ENCODE results near the gene HINT3. TPM values are rescaled to one million over a fixed set of nuclear protein-coding genes. Genes with fewer than 3 reads are reported as not detected.
"Not testable (repeated sequence)": the region's sequence is repeated elsewhere in the genome, so short reads cannot be mapped to it uniquely, and the experiment has no call there.

HINT3 gene
- total RNA-seq, 1 donor from 2014 or later = 20.9 TPM

DNA sequence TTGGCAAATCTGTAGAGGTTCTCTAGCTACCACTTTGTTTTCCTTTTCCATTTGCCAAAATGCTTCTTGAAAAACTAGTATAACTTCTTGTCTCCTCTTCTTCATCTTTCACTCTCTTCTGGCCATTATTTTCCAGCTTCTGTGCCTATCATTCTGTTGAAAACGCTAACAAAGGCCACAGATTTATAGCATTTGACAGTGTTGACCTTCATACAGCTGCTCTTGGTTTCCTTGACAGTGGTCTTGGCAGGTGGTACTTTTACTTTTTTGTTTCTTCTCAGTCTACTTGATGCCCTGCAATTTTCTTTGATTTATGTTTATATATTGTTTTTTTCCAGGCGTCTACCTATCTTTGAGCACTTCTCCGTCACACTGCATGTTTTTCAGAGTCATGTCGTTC lies 53.5 kb downstream of the HINT3 start:
- Mint-ChIP-seq H3K27me3 (no peaks in the 10 kb centered on the region), H3K36me3 (ENCODE audit: insufficient read depth) (peaks cover 19% of the 10 kb centered on the region), H3K27ac (no peak overlapping the region), H3K9me3 (ENCODE audit: low read depth) (no peaks in the 10 kb centered on the region), H3K4me3 (ENCODE audit: low read depth) (no peak overlapping the region), H3K4me1 (ENCODE audit: low read depth) (no peaks in the 10 kb centered on the region)
- no peak for TF ChIP-seq CTCF (IDR thresholded peaks at IDR 0.05; ENCODE audit: unreplicated experiment)
- no peak for DNase-seq (ENCODE audit: low spot score, unreplicated experiment)

DNA sequence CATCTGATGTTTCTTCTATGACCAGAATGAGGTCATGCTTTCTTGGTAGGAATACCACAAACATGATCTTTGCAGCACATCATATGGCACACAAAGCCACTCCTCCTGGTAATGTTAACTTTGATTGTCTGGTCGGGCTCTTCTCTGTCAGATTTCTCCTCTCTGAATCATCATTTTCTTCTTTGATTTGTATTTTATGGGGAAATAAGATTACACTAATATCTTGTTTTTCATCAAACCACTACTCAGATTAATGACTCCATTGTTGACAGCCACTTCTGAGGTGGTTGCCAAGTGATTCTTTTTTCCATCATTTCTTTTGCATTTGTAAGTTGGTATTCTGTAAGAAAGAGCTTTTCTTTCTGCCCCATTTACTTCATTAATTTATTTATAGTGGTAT lies 59.3 kb downstream of the HINT3 start:
- Mint-ChIP-seq H3K27me3 (no peaks in the 10 kb centered on the region), H3K4me1 (ENCODE audit: low read depth) (peaks cover 6% of the 10 kb centered on the region), H3K4me3 (ENCODE audit: low read depth) (no peak overlapping the region), H3K9me3 (ENCODE audit: low read depth) (no peaks in the 10 kb centered on the region), H3K27ac (no peak overlapping the region), H3K36me3 (ENCODE audit: insufficient read depth) (peaks cover 37% of the 10 kb centered on the region)
- DNase-seq (ENCODE audit: low spot score, unreplicated experiment) = no peak
- TF ChIP-seq CTCF (IDR thresholded peaks at IDR 0.05; ENCODE audit: unreplicated experiment) = no peak

- peaks cover 6% of the 10 kb centered on the region for H3K4me1 Mint-ChIP-seq (ENCODE audit: low read depth)
- no peak for DNase-seq (ENCODE audit: low spot score, unreplicated experiment)
- H3K9me3 Mint-ChIP-seq (ENCODE audit: low read depth) = no peaks in the 10 kb centered on the region
- H3K27me3 Mint-ChIP-seq = no peaks in the 10 kb centered on the region
- TF ChIP-seq CTCF (IDR thresholded peaks at IDR 0.05; ENCODE audit: unreplicated experiment) = no peak
- peaks cover 39% of the 10 kb centered on the region for H3K36me3 Mint-ChIP-seq (ENCODE audit: insufficient read depth)
- no peak overlapping the region for H3K4me3 Mint-ChIP-seq (ENCODE audit: low read depth)
- no peak overlapping the region for H3K27ac Mint-ChIP-seq
These were observed 60.0 kb downstream of the HINT3 start for GRCh38 chr6:126016591-126016990.

- DNase-seq (ENCODE audit: low spot score, unreplicated experiment) = no peak
- no peaks in the 10 kb centered on the region for H3K27me3 Mint-ChIP-seq
- H3K4me3 Mint-ChIP-seq (ENCODE audit: low read depth) = no peak overlapping the region
- no peaks in the 10 kb centered on the region for H3K9me3 Mint-ChIP-seq (ENCODE audit: low read depth)
- no peak for TF ChIP-seq CTCF (IDR thresholded peaks at IDR 0.05; ENCODE audit: unreplicated experiment)
- H3K36me3 Mint-ChIP-seq (ENCODE audit: insufficient read depth) = peaks cover 36% of the 10 kb centered on the region
- peaks cover 6% of the 10 kb centered on the region for H3K4me1 Mint-ChIP-seq (ENCODE audit: low read depth)
- no peak overlapping the region for H3K27ac Mint-ChIP-seq
These were observed 61.1 kb downstream of the HINT3 start for GRCh38 chr6:126017668-126018067.

- Mint-ChIP-seq H3K36me3 (ENCODE audit: insufficient read depth) (peaks cover 38% of the 10 kb centered on the region), H3K9me3 (ENCODE audit: low read depth) (no peaks in the 10 kb centered on the region), H3K27me3 (no peaks in the 10 kb centered on the region), H3K4me3 (ENCODE audit: low read depth) (no peak overlapping the region), H3K27ac (no peak overlapping the region), H3K4me1 (ENCODE audit: low read depth) (peaks cover 6% of the 10 kb centered on the region)
- no peak for TF ChIP-seq CTCF (IDR thresholded peaks at IDR 0.05; ENCODE audit: unreplicated experiment)
- no peak for DNase-seq (ENCODE audit: low spot score, unreplicated experiment)
These were observed 63.9 kb downstream of the HINT3 start for GRCh38 chr6:126020305-126021050.

- not testable (repeated sequence) for H3K27me3 Mint-ChIP-seq; DNase-seq (ENCODE audit: low spot score, unreplicated experiment); H3K4me1 Mint-ChIP-seq (ENCODE audit: low read depth); H3K27ac Mint-ChIP-seq; H3K9me3 Mint-ChIP-seq (ENCODE audit: low read depth); H3K4me3 Mint-ChIP-seq (ENCODE audit: low read depth)
- H3K36me3 Mint-ChIP-seq (ENCODE audit: insufficient read depth) = peaks cover 37% of the 10 kb centered on the region
These were observed 66.9 kb downstream of the HINT3 start for GRCh38 chr6:126023474-126023873.
